IMR-90 (cell line): Measurements from ENCODE around the gene S100A1.

ENCODE experiments used
- CEBPB ChIP-seq: IDR thresholded peaks from 2 replicates; pipeline ENCODE4 v1.6.1; 2012; ENCODE audit warnings: low read depth, low read length, improper control_type of control experiment
- CHD1 ChIP-seq: IDR thresholded peaks from 2 replicates; pipeline ENCODE4 v1.6.1; 2012; ENCODE audit warnings: low read depth, low read length, improper control_type of control experiment
- CTCF ChIP-seq: conservative IDR thresholded peaks from 2 replicates; pipeline ENCODE4 v1.5.1; 2012; ENCODE audit warnings: mild to moderate bottlenecking, low read depth, low read length, improper control_type of control experiment
- FOS ChIP-seq: fragments of 150-350 bp; IDR thresholded peaks from 2 replicates; pipeline ENCODE4 v1.6.1; 2016; ENCODE audit warnings: low read depth, low read length
- MAZ ChIP-seq: IDR thresholded peaks from 2 replicates; pipeline ENCODE4 v1.6.1; 2012; ENCODE audit warnings: low read depth, mild to moderate bottlenecking, low read length, improper control_type of control experiment, moderate library complexity, borderline replicate concordance
- MXI1 ChIP-seq: IDR thresholded peaks from 2 replicates; pipeline ENCODE4 v1.6.1; 2012; ENCODE audit warnings: low read depth, mild to moderate bottlenecking, low read length, moderate library complexity, borderline replicate concordance
- POLR2A ChIP-seq: IDR thresholded peaks from 2 replicates; pipeline ENCODE4 v1.6.1; 2012; ENCODE audit warnings: mild to moderate bottlenecking, low read depth, low read length
- RAD21 ChIP-seq: IDR thresholded peaks from 2 replicates; pipeline ENCODE4 v1.6.1; 2012; ENCODE audit warnings: low read length, improper control_type of control experiment
- RCOR1 ChIP-seq: IDR thresholded peaks from 2 replicates; pipeline ENCODE4 v1.6.1; 2012; ENCODE audit warnings: mild to moderate bottlenecking, low read length, improper control_type of control experiment; ENCODE audit not compliant: insufficient replicate concordance
- USF2 ChIP-seq: fragments of 150-350 bp; IDR thresholded peaks from 2 replicates; pipeline ENCODE4 v1.6.1; 2017; ENCODE audit warnings: mild to moderate bottlenecking, antibody characterized with exemption, low read length, low read depth

GRCh38 chr1:153680120-153680403 lies 51.8 kb downstream of the S100A1 start:
- no peak for TF ChIP-seq CTCF
- TF ChIP-seq POLR2A, result no peak
- TF ChIP-seq USF2, result no peak
- no peak for TF ChIP-seq MXI1
- no peak for TF ChIP-seq CHD1
- TF ChIP-seq RAD21, result no peak
- no peak for TF ChIP-seq RCOR1
- TF ChIP-seq FOS, result no peak
- no peak for TF ChIP-seq CEBPB
- TF ChIP-seq MAZ, result no peak
